ENCODE data around the gene HUS1B. TPM values are rescaled to one million over a fixed set of nuclear protein-coding genes. Genes with fewer than 3 reads are reported as not detected.
"Not testable (repeated sequence)": the region's sequence is repeated elsewhere in the genome, so short reads cannot be mapped to it uniquely, and the experiment has no call there.

HUS1B gene
- total RNA-seq, 2 donors from 2014 or later = 0.36 to 6.1 TPM

GRCh38 chr6:667253-667927 is 10.5 kb upstream of the HUS1B start:
- no peaks in the 10 kb centered on the region for H3K36me3 ChIP-seq
- H3K4me3 ChIP-seq = no peak overlapping the region

GRCh38 chr6:665403-666267 is 8.7 kb upstream of the HUS1B start:
- WGBS = 91% methylated on average over 5 of the region's 5 CpGs
- Histone ChIP-seq H3K36me3 (no peaks in the 10 kb centered on the region), H3K27ac (no peak overlapping the region), H3K9me3 (no peaks in the 10 kb centered on the region), H3K4me3 (no peak overlapping the region), H3K27me3 (replicated peaks; ENCODE audit: insufficient read depth) (no peaks in the 10 kb centered on the region), H3K4me1 (replicated peaks) (no peaks in the 10 kb centered on the region)
- intact Hi-C loops (cut with DNase I) = no loop called here
- no peak for TF ChIP-seq CTCF (IDR thresholded peaks at IDR 0.05)
- no peak for TF ChIP-seq POLR2AphosphoS5 (IDR thresholded peaks at IDR 0.05)
- TF ChIP-seq POLR2A (IDR thresholded peaks at IDR 0.05) = no peak
- no peak for DNase-seq (ENCODE audit: low spot score)

More at GRCh38 chr6:667253-667927, 10.5 kb upstream of the HUS1B start:
- H3K4me1 ChIP-seq (replicated peaks) = no peaks in the 10 kb centered on the region
- no peaks in the 10 kb centered on the region for H3K27me3 ChIP-seq (replicated peaks; ENCODE audit: insufficient read depth)
- TF ChIP-seq POLR2A (IDR thresholded peaks at IDR 0.05) (no peak), POLR2AphosphoS5 (IDR thresholded peaks at IDR 0.05) (no peak), CTCF (IDR thresholded peaks at IDR 0.05) (no peak)
- intact Hi-C loops (cut with DNase I) = no loop called here
- DNase-seq (ENCODE audit: low spot score) = no peak
- H3K9me3 ChIP-seq = no peaks in the 10 kb centered on the region
- no peak overlapping the region for H3K27ac ChIP-seq
- 100% methylated on average over 1 of the region's 7 CpGs for WGBS

- H3K4me1 ChIP-seq (replicated peaks); H3K27me3 ChIP-seq (replicated peaks; ENCODE audit: insufficient read depth): not testable (repeated sequence)
Observed at GRCh38 chr6:663788-664187, 6.9 kb upstream of the HUS1B start.

DNA sequence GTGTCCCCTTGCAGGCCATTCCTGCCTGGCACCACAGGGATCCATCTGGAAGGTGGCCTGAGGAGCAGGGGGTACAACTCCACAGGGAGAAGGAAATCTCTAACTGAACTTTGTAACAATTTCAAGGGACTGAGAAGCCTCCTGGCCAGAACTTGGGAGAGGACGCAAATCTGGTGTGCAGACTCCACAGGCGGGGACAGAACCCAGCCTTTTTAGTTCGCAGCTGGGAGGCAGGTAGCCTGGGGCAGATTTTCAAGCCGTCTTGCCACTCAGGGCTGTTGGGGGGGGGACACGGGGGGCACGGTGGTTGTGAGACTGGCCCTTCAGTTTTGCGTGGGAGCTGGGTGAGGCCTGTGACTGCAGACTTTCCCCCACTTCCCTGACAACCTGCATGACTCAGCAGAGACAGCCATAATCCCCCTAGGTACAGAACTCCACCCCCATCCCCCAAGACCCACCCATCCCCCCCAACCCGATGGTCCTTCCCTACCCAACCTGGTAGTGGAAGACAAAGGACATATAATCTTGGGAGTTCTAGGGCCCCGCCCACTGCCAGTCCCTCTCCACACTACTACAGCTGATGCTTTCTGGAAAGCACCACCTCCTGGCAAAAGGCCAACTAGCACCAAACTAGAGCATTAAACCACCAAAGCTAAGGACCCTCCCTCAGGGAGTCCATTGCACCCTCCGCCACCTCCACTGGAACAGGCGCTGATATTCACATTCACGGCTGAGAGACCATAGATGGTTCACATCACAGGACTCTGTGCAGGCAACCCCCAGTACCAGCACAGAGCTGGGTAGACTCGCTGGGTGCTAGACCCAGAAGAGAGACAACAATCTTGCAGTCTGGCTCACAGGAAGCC is 3.0 kb upstream of the HUS1B start:
- no peak for DNase-seq (ENCODE audit: low spot score)
- WGBS = 84% methylated on average over 12 of the region's 13 CpGs
- no peaks in the 10 kb centered on the region for H3K27me3 ChIP-seq (replicated peaks; ENCODE audit: insufficient read depth)
- intact Hi-C loops (cut with DNase I) = no loop called here
- no peak for TF ChIP-seq POLR2AphosphoS5 (IDR thresholded peaks at IDR 0.05)
- no peak for TF ChIP-seq POLR2A (IDR thresholded peaks at IDR 0.05)
- TF ChIP-seq CTCF (IDR thresholded peaks at IDR 0.05) = no peak
- no peak overlapping the region for H3K4me3 ChIP-seq
- H3K27ac ChIP-seq = no peak overlapping the region
- H3K4me1 ChIP-seq (replicated peaks) = no peaks in the 10 kb centered on the region
- H3K9me3 ChIP-seq = no peaks in the 10 kb centered on the region
- H3K36me3 ChIP-seq = no peaks in the 10 kb centered on the region

More at GRCh38 chr6:663788-664187, 6.9 kb upstream of the HUS1B start:
- H3K9me3 ChIP-seq; intact Hi-C loops (cut with DNase I); DNase-seq (ENCODE audit: low spot score); H3K27ac ChIP-seq; H3K4me3 ChIP-seq; H3K36me3 ChIP-seq: not testable (repeated sequence)
- WGBS = 72% methylated on average over 4 of the region's 4 CpGs

DNA sequence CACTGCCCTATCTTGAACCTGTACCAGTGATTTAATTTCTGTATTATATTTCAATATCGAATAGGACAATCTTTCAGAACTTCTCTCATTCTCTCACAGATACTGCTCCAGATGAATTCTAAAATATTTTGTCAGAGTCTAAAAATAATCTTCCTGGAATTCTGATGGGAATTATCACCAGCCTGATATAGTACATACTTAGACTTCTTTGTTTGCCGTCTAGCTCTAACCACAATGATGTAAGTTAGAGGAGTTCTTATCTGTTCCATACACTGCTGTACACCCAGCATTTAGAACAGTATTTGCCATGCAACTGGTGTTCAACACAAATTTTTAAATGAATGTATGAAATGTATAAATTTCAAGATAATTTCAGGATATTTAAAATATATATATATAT is 1.3 kb upstream of the HUS1B start:
- no peak overlapping the region for H3K27ac ChIP-seq

More for the DNA sequence above, 1.3 kb upstream of the HUS1B start:
- WGBS = 73% methylated on average over 2 of the region's 2 CpGs
- Histone ChIP-seq H3K27me3 (replicated peaks; ENCODE audit: insufficient read depth) (no peaks in the 10 kb centered on the region), H3K4me1 (replicated peaks) (no peaks in the 10 kb centered on the region), H3K36me3 (no peaks in the 10 kb centered on the region), H3K9me3 (no peaks in the 10 kb centered on the region), H3K4me3 (no peak overlapping the region)
- intact Hi-C loops (cut with DNase I) = no loop called here
- TF ChIP-seq CTCF (IDR thresholded peaks at IDR 0.05) = no peak
- TF ChIP-seq POLR2AphosphoS5 (IDR thresholded peaks at IDR 0.05) = no peak
- no peak for TF ChIP-seq POLR2A (IDR thresholded peaks at IDR 0.05)
- no peak for DNase-seq (ENCODE audit: low spot score)
